Non-pigmented ciliary epithelial cell (primary cell): Measurements from ENCODE around the gene AGTRAP.

Experiments used
- DNase-seq: peaks from one replicate; pipeline ENCODE4 v3.0.0-alpha.2; 2010; ENCODE audit warnings: low read depth

AGTRAP gene

DNA sequence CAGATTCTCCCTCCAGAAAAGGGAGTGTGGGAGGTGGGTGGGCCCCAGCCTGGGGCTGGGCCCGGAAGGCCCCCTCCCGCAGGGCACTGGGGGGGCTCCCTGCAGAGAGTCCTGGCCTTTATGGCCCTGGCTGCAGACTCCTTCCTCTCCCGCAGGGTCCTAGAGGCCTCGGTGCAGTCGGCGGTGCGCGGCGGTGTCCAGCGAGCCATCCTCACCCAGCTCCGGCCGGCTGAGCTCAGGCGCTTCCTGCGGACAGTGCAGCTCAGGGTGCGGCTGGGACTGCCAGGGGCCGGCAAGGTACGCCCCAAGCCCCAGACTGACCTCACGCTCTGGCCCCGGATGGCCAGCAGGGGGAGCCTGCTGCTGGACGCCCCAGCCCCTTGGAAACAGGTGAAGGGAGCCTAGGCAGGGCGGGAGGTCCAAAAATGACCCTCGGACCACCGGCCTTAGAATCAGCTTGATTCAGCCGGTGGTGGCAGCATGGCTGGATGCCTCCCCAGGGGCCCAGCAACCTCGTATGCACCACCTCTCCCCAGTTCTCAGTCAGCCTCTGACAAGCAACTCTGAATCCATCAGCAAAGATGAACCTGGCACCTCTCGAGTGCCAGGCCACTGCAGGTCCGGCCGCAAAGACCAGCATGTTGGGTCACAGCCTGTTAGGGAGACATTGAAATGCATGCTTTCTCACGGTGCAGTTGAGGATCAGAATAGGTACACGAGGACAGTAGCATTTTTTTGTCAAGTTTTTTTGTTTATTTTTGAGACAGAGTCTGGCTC is 49.2 kb downstream of the AGTRAP start:
- no peak for DNase-seq

DNA sequence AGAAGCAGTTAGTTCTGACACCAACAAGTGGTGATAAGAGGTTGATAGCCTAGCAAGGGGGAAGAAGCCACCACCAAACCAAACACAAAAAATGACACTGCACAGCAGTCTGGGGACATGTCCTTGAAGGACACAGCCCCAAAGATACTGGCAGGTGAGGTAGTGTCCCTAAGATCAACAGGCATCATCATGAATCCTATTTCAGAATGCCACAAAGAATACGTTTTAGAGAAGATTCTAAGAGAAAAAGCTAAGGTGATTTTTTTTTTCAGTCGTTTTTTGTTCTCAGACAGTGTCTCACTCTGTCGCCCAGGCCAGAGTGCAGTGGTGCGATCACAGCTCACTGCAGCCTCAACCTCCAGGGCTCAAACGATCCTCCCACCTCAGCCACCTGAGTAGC is 50.2 kb downstream of the AGTRAP start:
- DNase-seq: no peak

DNA sequence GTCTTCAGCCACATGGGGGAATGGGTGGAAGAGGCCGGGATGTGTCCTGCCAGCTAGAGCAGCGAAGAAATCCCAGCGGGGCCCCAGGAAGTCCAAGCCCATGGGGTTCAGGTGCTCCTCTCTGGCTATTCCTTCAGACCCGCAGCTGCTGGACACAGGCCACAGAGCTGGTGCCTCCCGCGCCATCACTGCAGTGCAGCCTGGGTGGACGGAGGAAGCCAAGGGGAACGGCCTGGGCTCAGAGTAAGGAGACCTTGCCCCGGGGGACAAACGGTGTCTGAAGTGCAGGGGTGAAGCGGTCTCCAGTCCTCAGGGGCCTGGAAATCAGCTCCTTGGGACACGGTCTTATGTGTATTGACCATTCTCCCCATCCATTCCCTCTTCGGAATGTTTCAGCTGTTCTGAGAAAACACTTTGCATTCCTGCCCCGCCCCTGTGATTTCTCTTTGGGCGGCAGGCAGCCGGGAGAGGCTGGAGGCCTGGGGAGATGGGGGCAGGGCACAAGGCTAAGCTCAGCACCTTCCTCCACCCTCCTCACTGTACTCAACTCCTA is 51.4 kb downstream of the AGTRAP start:
- no peak for DNase-seq

- no peak for DNase-seq
These were observed 52.0 kb downstream of the AGTRAP start for GRCh38 chr1:11787804-11788436.

GRCh38 chr1:11788549-11789053 is 52.7 kb downstream of the AGTRAP start:
- DNase-seq: no peak

DNA sequence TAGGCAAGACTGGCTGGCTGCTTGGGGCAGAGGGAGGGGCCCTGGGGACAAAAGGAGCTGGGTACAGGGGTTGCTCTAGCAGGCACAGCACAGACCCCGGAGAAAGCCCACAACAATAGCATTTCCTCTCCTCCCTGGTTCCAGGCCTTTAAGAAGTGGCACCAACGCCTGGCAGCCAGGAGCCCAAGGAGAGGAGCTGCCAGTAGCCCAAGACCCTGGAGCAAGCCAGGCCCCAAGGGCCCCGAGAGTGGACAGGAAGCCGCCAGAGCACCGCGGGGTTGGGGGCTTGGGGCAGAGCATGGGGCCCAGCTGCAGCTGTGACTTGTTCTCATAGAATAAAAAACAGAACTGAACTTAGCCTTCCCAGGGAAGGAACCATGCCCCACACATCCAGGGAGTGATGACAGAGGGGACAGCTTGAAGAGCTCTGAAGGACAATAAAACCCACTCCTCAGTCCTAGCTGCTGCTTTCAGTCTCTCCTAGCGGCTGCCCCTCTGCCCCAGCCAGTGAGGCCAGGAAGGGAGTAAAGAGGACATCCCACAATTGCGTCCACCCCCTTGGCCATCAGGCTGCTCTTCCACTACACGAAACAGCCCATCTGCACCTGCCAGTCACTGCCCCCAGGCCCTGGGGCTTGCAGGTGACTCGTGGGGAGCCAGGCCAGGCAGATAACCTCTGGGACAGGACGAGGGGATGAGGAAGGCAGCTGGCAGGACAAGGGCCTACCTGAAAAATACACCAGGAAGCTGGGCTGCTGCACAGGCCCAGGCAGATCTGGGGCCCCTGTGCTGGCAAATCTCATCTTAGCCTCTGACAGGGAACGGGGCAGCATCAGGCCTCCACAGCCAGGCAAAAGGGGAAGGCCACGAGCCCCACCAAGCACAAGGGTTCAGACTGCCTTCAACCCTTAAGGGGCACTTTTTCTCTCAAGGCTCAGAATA is 53.5 kb downstream of the AGTRAP start:
- no peak for DNase-seq

DNA sequence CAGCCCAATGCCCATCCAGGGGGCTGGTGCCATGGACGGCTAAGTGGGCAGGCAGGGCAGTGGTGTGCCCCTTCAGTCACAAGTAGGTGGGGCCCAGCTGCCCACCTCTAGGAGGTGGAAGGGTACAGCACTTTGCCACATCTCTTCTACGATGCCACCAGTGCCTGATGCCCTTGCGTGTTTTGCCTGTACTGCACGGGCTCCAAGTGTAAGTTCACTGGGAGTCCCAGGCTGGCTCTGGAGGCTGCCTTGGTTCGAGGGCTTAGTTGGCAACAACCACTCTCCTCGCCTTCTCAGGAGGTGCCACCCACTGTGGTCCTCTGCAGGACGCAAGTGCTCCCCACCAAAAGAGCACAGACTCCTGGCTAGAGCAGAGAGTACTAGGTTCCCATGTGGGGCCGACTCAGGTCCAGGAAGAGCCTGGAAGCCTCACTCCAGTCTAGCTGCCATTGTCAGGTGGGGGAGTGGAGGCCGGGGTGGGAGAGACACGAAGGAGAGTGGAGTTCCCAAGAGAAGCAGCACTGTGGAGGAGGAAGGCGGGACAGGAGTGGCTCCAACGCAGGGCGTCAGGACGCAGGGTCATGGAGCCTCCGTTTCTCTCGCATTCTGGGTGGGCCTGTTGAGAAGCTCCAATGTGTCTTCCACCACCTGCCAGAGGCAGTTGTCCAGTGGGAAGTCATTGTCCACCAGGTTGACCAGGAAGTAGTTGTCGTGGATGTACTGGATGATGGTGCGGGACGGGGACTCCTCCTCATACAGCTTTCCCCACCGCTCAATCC is 54.4 kb downstream of the AGTRAP start:
- DNase-seq: no peak

- peak; percentile 46 for DNase-seq
These were observed 55.2 kb downstream of the AGTRAP start for GRCh38 chr1:11790880-11791715.

DNA sequence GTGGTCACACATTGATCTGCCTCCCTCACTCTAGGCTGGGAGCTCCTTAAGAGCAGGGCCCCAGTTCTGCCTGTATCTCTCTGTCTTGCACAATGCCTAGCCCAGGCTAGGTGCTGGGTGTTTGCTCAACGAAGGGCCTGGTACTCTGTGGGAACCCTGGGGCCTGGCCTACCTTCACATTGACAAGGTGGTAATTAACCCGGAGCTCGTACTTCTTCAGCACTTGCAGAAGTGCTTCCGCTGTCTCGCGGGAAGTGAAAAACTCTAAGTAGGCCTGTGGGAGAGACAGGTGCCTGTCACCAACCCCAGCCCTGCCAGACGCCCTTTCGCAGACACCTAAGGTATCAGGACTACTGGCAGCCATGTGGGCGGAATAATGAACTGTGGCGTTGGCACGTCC is 56.2 kb downstream of the AGTRAP start:
- DNase-seq: no peak

DNA sequence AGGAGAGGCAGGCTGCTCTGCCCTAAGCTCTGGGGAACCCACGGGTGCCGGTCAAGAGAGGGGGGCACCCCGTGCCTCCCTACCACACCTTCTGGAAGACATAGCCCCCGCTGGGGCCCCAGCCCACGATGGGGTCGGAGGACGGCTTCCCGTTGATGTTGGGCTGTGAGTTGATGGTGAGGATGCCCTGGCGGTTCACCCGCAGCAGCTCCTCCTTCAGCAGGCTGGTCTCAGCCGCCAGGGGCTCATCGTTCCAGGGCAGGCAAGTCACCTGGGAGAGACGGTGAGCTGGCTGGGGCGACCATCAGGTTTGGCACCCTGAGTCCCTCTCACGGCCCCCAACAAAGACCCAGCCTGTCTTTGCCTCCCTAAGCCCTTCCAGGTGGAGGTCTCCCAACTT is 57.9 kb downstream of the AGTRAP start:
- DNase-seq: no peak

DNA sequence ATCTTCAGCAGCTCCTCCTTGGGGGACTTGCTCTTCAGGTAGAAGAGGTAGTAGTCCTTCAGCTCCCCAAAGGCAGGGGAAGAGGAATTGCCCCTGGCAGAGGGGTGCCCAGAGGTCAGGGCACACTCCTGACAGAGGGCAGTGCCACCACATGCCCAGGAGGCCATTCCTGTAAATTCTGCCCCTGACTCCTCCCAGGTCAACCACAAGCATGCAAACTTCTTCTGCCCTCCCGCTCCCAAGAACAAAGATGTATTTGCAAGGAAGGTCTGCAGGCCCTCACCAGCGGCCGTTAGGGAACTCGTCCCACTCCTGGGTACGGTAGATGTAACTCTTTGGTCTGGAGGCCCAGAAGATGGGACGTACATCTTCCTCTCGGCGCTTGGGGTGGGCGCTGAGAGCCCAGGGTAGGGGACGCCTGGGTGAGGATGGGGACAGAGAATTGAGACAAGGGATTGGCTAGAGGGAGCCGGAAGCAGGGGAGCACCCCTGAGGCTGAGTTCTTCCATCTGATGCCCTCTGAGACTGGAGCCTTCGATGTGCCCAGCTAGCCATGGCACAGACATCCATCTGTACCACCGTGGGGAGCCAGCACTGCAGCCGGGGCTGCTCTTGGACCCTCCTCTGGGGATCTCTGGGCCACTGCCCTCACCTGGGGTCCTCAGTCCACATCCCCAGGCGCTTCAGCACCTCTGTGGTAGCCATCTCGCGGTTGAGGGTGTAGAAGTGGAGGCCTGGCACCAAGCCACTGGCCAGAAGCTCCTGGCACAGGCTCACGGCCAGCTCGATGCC is 58.7 kb downstream of the AGTRAP start:
- DNase-seq: no peak

- DNase-seq: no peak
These were observed 59.4 kb downstream of the AGTRAP start for GRCh38 chr1:11795238-11795890.

GRCh38 chr1:11796036-11796828 is 60.3 kb downstream of the AGTRAP start:
- no peak for DNase-seq

DNA sequence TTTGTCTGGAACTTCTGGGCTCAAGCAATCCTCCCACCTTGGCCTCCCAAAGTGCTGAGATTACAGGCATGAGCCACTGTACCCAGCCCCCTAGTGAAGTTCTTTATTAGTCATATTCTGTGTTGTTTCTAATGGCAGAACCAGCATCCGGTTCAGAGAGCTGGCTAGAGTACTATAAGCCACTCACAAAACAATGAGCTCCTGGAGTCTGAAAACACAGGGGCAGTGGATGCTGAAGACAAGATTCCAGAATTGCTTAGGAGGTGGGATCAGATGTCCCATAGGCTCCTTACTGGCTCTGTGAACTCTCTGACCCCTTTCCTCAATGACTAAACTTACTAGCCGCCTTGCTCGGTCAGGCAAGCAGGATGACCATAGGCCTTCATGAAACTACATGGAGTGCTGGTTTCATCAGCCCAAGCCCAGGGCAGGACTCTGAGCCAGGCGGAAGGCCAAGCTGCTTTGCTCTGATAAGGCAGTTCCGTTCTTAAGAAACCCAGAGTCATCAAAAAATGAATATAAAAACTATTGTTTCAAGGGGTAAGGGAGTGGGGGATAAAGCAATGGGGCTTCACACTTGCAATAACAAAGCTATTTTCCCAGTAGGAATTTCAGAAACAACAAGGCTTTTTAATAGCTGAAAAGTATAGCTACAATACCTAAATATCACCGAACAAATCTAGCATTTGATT is 61.7 kb downstream of the AGTRAP start:
- DNase-seq: no peak

- no peak for DNase-seq
These were observed 63.2 kb downstream of the AGTRAP start for GRCh38 chr1:11799099-11799498.

- DNase-seq: no peak
These were observed 64.0 kb downstream of the AGTRAP start for GRCh38 chr1:11799896-11800295.

DNA sequence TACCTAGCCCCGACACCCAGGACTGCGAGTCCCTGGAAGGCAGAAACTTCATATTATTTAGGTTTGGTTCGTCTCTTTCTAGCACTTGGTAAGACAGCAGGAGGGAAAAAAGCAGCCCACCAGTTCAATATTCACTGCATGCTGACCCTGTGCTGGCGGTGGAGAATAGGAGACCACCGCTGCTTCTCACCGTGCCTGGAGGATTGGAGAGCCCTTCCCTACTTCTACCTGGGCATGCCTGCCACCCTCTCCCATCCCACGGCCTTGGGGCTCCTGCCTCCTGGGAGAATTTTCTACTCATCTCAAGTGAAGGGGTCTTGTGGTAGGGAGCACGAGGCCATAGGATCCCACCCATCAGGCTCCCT is 64.4 kb downstream of the AGTRAP start:
- no peak for DNase-seq
